ENCODE data around the gene DLEC1.

Gene DLEC1, protein sequence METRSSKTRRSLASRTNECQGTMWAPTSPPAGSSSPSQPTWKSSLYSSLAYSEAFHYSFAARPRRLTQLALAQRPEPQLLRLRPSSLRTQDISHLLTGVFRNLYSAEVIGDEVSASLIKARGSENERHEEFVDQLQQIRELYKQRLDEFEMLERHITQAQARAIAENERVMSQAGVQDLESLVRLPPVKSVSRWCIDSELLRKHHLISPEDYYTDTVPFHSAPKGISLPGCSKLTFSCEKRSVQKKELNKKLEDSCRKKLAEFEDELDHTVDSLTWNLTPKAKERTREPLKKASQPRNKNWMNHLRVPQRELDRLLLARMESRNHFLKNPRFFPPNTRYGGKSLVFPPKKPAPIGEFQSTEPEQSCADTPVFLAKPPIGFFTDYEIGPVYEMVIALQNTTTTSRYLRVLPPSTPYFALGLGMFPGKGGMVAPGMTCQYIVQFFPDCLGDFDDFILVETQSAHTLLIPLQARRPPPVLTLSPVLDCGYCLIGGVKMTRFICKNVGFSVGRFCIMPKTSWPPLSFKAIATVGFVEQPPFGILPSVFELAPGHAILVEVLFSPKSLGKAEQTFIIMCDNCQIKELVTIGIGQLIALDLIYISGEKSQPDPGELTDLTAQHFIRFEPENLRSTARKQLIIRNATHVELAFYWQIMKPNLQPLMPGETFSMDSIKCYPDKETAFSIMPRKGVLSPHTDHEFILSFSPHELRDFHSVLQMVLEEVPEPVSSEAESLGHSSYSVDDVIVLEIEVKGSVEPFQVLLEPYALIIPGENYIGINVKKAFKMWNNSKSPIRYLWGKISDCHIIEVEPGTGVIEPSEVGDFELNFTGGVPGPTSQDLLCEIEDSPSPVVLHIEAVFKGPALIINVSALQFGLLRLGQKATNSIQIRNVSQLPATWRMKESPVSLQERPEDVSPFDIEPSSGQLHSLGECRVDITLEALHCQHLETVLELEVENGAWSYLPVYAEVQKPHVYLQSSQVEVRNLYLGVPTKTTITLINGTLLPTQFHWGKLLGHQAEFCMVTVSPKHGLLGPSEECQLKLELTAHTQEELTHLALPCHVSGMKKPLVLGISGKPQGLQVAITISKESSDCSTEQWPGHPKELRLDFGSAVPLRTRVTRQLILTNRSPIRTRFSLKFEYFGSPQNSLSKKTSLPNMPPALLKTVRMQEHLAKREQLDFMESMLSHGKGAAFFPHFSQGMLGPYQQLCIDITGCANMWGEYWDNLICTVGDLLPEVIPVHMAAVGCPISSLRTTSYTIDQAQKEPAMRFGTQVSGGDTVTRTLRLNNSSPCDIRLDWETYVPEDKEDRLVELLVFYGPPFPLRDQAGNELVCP (N-terminal part only)
- 8.4 to 18.5 reads per million in 2 donors for total RNA-seq

DNA sequence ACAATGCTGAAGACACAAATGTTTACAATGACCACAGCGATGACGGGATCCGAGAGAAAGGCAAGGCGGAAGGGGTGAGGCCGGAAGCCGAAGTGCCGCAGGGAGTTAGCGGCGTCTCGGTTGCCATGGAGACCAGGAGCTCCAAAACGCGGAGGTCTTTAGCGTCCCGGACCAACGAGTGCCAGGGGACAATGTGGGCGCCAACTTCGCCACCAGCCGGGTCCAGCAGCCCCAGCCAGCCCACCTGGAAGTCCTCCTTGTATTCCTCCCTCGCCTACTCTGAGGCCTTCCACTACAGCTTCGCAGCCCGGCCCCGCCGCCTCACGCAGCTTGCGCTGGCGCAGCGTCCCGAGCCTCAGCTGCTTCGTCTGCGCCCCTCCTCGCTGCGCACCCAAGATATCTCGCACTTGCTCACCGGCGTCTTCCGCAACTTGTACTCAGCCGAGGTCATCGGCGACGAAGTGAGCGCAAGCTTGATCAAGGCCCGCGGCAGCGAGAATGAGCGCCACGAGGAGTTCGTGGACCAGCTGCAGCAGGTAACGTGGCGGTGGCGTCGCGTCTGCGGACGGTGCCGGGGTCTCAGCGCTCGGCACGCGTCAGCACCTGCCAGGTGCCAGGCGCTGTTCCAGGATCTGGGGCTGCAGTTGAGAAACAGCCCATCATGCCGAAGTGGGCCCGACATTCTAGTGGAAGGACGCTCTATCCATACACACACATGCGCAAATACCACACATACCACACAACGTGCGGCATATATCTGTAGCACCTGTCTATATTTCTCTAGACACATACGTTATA is at the start of gene DLEC1:
Gene DLEC1, plus strand, starts transcription at position 108 of the 798 bp plus-strand sequence. Its CDS starts 18 bp downstream, at position 126.
- DNase-seq, result peak; percentile 53 to 97 (median 79)

DNA sequence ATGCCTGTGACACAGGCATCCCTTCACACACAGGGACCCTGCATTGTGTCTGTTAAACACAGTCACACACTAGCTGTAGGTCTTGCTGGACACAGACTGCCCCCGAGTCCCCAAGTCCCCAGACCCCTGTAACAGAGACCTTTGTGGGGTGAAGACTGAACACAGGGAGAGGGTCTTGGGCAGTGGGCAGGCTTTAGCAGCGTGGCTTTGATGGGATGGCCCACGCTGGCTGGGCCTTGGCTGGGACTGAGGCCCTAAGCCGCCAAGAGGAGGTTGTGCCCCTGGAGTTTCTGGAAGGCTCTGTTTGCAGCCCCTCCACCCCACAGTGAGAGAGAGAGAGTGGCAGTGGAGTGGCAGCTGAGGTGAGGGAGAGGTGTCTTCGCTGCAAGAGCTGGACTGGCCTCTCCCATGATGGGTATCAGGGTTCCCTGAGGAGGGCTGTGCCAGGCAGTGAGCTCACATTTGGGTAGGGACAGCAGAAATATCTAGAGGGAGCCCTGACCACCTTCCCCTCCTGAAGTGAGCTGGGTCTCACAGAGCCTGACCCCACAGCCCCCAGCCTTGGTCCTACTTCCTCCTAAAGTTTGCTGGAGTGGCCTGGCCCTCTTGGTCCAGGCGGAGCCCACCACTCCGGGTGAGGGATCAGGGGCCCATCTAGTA is 49.1 kb upstream of the DLEC1 start:
- no peak for DNase-seq

DNA sequence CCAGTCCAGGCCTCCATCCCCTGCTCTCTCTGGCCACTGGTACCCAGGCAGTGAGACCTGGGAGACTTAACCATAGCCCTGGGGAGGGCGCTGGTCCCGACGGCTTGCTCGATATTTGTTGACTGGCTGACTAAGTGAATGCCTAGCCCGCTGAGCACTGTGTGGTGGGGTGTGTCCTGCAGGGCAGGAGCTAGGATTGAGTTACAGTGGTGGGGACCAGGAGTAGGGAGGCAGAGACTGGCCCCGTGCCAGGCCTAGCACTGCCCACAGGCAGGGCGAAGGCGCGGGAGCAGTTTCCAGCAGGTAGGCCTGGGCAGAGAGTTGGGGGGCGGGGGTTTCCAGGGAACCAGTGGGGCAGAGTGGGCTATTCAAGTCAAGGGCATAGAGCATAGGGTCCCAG is 48.5 kb upstream of the DLEC1 start, which contains the start of gene VILL:
Gene VILL, plus strand, starts transcription at position 260 of the 400 bp plus-strand sequence. CDS start 2,887 bp downstream, outside the sequence.
- DNase-seq, result no peak

DNA sequence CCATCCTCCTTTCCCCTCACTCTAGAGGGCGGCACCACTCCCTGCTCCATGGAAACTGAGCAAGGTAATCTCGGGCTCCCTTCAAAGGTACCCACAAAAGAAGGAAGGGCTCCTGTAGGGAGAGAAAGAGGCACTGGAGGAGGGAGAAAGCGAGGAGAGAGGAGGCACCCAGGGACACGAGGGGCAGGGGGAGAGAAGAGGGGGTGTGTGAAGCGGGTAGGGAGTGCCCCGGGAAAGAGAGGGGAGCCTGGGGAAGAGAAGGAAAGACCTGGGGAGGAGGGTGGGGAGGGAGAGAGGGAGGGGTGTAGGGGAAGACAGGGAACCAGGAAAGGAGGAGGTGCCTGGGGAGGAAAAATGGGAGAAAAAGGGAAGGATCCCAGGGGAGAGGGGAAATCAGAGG is 47.9 kb upstream of the DLEC1 start:
- no peak for DNase-seq

DNA sequence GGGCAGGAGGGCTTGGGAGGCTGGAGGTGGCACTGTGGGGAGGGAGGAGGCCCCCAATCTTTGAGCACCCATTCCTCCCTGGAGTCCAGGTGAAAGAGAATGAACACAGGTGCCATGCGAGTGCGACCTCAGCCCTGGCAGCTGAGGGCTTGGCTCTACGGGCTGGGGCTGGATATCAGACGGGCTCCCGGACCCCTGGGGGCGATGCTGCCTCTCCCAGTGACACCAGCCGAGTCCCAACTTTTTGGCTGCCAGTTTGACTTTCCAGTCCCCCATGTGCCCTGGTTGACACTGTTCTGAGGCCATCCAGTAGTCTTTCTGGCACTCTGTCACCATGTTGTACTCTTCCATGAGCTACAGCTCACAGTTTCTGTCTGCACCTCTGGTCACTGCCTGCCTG is 47.2 kb upstream of the DLEC1 start:
- no peak for DNase-seq

DNA sequence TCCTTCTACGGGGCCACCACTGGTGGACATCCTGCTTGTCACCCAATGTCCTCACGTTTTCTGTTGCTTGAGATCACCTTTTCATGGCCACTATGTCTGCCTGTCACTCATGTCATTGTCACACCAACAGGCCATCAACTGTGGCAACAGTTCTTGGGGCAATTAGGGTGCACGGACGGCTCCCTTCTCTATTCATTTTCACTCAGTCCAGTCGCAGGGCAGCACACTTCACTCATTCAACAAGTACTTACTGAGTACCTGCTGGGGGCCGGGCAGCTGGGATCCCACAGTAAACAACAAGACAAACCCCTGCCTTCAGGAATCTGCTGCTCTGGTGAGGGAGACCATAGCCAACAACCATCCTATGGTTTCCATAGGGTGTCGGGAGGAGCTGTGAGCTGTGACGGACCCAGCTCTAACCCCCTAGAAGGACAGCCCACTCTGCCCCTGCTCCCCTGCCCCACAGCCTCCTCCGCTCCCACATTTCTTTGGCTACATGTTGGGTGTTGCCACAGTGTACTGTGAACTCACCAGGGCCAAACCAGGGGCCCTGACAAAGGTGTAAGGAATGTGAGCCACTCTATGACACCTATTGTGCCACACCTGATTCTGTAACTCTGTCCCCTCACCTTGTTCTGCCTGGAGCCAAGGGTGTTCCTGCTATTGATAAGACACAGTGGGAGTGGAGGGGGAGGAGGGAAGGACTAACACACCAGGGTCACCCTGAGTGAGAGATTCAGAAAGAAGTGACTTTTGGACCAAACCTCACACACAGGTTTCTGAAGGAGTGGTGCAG is 46.5 kb upstream of the DLEC1 start:
- DNase-seq, result no peak

DNA sequence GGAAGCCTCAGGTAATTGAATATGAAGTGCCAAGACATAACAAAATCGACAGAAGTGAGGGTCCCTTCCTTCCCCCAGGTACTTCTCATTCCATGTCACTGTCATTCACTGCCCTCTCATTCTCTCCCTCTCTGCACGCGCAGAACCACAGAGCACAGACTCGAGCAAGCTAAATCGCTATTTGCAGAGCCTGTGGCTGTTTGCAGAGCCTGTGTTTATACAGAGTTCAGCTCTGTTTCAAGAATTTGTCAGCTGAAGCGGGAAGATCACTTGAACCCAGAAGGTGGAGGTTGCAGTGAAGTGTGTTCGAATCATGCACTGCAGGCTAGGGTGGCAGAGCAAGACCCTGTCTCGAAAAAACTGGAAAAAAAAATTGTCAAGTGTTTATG is 45.9 kb upstream of the DLEC1 start:
- no peak for DNase-seq

DNA sequence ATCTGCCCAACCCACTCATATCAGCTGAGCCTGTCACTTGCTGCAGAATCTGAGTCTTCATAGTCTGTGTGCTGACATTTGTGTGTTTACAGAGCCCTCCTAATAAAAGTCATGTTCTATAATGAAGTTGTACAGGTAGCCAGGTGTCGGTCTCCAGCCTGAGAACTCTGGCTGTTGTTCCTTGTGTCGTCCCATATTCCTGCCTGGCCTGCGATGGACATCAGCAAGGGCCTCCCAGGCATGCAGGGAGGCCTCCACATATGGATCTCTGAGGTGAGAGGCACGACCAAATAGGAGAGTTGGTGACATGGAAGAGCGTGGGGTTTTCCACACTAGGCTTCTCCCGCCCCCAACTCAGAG is 45.6 kb upstream of the DLEC1 start:
- no peak for DNase-seq

DNA sequence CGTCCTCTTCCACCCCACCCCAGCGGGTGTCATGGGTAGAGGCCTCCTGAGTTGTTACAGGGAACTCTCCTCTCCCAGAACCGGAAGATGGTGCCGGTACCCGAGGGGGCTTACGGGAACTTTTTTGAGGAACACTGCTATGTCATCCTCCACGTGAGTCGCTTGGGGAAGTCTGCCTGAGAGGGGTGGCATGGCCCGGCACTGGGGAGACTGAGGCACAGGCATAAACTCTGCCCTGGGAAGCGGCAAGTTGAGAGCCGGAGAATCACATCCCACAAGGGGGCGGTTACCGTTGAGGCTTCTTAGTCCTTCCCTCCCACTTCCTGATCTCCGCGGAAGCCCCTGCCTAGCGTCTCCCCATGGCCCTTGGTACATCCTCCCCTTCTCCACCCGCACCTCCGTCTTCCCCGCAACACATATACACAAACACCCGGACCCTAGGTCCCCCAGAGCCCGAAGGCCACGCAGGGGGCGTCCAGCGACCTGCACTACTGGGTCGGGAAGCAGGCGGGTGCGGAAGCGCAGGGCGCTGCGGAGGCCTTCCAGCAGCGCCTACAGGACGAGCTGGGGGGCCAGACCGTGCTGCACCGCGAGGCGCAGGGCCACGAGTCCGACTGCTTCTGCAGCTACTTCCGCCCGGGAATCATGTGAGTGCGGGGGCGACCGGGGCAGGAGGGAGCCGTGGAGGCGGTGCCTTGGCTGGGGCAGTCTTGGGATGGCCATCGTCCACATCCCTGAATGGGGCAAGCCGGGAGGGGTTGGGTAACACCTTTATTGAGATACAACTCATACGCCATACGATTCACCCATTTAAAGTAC is 45.0 kb upstream of the DLEC1 start:
- DNase-seq, result peak in 4 of 5 experiments; percentile 44 to 75 (median 59)

DNA sequence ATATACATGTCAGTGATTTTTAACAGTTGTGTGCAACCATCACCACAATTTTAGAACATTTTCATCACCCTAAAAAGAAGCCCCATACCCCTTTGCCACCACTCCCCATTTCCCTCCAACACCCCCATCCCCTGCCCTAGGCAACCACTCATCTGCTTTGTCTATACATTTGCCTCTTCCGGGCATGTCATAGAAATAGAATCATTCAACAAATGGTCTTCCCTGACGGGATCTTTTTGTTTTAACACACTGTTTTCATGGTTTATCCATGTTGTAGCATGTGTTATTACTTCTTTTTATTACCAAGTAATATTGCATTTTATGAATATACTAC is 44.4 kb upstream of the DLEC1 start:
- DNase-seq, result peak in 1 of 5 experiments; percentile 47

DNA sequence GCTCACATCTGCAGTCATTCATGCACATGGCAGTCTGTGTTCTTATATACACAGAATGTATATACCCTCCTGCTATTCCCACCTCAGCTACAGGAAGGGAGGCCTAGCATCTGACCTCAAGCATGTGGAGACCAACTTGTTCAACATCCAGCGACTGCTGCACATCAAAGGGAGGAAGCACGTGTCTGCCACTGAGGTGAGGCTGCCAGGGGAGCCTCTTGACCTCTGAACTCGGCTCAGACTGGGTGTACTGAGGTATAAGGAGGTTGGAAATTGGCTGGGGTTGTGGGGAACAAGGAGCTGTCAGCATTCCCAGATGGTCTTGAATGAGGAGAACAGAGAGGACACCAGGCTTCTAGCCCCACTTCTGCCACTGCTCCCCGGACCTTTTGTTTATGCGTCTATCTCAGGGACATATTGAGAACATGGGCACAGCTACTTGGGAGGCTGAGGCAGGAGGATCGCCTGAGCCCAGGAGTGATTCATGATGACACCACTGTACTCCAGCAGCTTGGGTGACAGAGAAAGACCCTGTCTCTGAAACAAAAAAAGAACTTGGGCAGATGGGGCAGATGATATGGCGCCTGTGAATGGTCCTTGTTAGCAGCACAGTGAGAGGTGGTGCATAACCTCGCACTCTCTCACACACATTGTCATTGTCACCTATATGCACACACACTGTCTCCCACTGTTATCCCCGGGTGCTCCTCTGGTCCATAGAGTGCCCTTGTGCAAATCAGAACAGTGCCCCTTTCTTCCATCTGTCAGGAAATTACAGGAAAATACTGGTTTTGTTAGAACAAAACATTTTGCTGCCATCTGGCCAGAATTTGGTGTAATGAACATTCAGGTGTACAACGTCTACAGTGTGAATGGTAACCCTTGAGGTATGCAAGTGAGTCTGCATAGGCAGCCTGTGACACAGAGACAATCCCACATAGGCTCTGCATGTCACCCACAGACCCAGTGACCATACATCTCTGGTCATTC is 43.1 kb upstream of the DLEC1 start:
- peak in 1 of 5 experiments; percentile 51 for DNase-seq

DNA sequence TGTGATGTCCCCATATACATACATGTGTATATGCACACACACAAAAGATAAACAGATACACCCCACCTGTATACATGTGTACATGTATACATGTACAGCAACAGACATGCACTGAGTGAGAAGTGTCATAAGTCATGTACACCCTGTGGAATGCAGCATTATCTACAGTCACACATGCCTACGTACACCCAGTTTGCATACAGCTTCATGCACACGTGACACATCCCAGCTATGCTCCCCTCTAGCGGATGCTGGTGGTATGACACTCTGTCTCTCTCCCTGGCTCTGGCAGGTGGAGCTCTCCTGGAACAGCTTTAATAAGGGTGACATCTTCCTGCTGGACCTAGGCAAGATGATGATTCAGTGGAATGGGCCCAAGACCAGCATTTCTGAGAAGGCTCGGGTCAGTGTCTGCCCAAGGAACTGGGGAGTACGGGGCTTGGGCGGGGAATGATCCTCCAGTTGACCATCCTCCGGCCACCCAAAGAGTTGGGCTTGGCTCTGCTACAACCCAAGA is 42.2 kb upstream of the DLEC1 start:
- peak; percentile 42 to 90 (median 69) for DNase-seq

DNA sequence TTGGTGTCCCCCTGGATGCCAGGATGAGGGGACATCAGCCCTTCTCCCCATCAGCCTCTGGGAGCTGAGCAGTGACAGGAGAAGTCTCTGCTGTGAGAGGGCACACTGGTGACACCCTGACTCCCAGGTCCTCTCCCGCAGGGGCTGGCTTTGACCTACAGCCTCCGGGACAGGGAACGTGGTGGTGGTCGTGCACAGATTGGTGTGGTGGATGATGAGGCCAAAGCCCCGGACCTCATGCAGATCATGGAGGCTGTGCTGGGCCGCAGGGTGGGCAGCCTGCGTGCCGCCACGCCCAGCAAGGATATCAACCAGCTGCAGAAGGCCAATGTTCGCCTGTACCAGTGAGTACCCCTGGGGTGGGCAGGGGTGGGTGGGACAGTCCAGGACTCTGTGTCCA is 41.7 kb upstream of the DLEC1 start:
- DNase-seq, result no peak

DNA sequence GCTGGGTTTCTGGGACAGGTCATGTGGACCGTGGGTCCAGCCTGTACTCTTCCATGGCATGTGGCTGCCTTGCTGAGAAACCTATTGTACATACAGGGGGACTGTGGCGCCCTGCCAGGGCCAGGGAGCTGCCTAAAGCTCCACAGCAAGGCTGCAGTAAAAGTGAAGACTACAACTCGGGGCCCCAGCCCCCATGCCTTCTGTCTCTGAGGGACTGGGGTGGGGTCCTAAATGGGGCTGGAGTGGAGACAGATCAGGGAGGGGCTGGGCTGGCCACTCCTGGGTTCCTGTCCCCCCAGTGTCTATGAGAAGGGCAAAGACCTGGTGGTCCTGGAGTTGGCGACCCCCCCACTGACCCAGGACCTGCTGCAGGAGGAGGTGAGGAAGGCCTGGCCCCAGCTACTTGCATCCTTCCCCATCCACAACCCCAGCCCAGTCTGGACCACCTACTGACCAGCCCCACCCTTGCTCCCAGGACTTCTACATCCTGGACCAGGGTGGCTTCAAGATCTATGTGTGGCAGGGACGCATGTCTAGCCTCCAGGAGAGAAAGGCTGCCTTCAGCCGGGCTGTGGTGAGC is 41.1 kb upstream of the DLEC1 start:
- DNase-seq, result no peak

DNA sequence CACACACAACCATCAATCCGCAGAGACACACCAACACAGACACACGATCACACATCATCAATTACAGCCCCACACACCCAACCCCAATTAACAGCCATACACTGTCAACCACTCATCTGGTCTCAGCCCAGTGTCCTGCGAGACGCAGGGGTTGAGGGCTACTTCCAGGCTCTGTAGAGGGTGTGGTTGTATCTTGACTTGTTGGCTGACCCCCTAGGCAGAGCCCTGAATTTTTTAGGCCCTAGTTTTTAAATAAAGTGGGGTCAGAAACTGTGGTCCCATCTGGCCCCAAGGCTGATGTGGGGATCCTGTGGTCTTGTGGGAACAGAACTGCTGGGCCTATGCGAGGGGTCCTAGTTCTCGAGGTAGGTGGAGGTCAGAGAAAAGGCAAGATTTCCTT is 39.2 kb upstream of the DLEC1 start:
- DNase-seq, result no peak

DNA sequence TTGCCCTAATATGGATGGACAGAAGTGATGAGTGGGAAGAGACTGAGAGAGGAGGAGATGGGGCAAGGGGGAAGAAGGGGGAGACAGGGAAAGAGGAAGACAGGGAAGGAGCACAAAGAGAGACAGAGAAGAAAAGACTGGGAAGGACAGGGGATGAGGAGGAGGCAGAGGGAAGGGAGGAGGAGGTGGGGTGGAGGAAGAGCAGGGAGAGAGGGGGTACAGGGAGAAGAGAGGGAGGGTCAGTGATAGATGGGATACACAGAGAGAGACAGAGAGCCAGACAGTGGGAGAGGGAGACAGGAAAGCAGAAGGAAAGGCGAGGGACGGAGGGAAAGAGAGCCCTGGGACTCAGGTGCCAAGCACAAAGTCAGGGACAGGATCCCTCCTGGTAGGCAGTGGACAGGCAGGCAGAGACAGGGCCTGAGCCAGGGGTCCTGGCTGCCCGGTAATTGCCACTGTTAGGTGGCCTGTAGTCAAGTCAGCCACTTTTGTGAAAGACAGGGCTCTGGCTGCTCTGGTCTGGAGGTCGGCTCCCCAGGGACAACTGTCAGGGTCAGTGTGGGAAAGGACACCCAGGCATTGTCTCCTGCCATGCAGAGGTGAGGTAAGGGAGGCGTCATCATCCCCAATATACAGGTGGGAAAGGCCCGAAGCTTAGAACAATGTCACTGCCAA is 38.6 kb upstream of the DLEC1 start:
- DNase-seq, result no peak

DNA sequence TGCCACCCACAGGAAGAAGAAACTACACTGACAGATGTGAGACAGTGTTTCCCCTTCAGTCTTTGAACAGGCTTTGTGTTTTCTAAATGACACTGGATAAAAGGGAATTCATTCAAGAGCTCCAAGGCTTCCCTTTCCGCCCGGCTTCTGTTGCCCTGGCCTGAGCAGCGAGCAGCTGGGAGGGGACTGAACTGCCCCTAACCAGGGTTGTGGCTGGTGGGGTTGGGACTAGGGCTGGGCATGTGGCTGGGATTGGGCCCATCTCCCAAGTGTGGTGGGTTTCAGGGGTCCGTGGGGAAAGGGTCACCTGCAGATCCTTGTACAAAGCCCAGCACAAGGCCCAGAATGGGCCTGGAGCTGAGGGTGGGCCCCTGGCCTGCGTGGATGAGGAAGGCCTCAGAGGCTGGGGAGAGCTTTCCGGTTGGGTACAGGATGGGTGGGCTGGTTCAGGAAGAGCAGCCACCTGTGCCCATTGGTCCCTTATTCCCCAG is 38.0 kb upstream of the DLEC1 start:
- no peak for DNase-seq
